A549 treated with AZD2906 at 1 μM for 4 hours (cell line): ENCODE results near the gene PPP2R2B. TPM values are rescaled to one million over a fixed set of nuclear protein-coding genes. Genes with fewer than 3 reads are reported as not detected.

Experiments
- total RNA-seq: library from RNA; stranded (reverse); fragments of 200-300 nt; extraction: Qiagen RNA extraction; gene quantifications from 5 replicates; pipeline ENCODE4 v1.2.3, GENCODE V29; 2022

The PPP2R2B gene
- 0.03 to 0.14 TPM (median 0.10 TPM) in 4 of 5 replicates, not detected in the other for total RNA-seq

GRCh38 chr5:146878476-146879172 is at the start of gene PPP2R2B:
TSS of gene PPP2R2B (minus strand) at chr5:146878757.

